ENCODE measurements around the gene TAF1A. TPM values are rescaled to one million over a fixed set of nuclear protein-coding genes. Genes with fewer than 3 reads are reported as not detected.

Gene TAF1A
- total RNA-seq (ENCODE audit: low replicate concordance) = 4.9 and 6.5 TPM in 2 replicates

DNA sequence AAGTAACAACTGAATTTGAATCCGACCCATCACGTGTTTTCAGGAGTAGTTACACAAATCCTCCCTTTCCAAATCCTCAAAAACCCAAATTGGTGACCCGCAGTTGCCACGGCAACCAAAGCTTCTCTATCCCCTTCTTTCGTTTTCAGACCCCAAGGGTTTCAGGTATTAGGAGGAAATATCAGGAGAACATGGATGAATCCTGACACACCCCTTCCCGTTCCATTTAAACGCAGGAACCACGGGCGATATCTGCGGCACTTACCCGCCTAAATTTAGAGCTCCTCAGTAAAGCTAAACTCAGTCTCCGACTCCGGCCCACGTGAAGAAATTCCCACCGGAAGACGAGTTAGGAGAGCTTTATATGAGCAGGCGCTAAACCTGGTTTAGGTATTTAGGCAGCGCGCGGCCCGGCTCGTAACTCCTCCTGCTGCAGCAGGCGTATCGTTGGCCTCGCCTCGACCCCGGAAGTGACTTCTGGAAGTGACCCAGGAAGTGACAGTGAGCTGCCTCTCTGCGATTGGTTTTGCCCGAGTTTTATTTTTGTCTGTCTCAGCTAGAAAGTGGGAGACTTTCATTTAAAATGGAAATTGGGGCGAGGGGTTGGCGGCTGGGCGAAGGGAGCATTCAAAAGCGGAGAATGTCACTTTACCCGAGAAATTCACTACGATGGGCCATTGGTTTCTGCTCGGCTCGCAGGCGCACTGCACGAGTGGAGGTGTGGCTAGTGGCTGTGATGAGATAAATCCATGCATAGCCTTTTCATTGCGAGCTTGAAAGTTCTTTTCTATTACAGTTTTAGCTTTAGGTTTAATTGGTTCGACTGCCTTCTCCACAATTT lies at the start of gene TAF1A:
Gene TAF1A, minus strand, starts transcription at position 472 of the 841 bp plus-strand sequence.

DNA sequence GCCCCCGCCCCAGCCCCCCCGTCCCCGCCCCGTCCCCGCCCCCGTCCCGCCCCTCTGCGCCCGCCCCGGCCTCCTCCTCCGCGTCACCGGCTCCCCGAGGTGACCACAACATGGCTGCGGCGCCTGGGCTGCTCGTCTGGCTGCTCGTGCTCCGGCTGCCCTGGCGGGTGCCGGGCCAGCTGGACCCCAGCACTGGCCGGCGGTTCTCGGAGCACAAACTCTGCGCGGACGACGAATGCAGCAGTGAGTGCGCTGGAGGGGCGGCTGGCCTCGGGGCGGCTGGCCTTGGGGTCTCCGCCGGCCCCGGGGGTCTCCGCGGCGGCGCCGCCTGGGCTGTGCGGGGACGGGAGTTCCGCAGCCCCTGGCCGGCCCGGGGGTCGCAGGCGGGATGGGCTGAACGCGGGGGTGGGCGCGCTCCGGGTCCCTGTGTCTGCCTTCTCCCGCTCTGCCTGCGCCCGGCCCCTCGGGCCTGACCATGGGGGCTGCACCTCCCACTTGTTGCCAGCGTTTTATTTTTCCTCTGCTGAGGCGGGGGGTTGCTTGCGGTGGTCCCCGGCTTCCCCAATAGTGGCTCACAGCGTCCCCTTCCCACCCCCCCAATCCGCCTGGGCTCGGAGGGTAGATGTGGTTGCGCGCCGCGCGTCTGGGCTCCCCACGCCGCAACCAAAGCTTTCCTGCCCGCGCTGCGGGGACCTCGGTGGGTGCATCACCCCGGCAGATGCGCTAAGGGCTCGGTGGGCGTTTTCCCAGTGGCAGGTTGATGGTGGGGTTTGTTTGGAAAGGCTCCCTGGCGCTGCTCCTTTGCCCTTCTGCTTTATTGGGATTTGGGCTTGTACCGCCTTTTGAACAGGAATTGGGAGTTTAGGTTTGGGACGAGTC lies 28.5 kb upstream of the TAF1A start, which contains the start of gene MIA3:
Gene MIA3, plus strand, starts transcription at position 97 of the 879 bp plus-strand sequence. Its CDS starts 14 bp downstream, at position 111.

GRCh38 chr1:222547944-222548671 lies 41.6 kb downstream of the TAF1A start, which contains the start of gene HHIPL2:
Gene HHIPL2 (minus strand): TSS chr1:222548104. CDS start chr1:222548044, 60 bp downstream.

Other genes with a start within 250 kb of the TAF1A start
- 0.15 and 0.35 TPM in 2 replicates for gene HHIPL2, start 41.8 kb downstream of the TAF1A start, total RNA-seq (ENCODE audit: low replicate concordance)
- 34.4 and 38.8 TPM in 2 replicates for gene MIA3, start 28.2 kb upstream of the TAF1A start, total RNA-seq (ENCODE audit: low replicate concordance)
- 34.1 and 42.8 TPM in 2 replicates for gene AIDA, start 122.6 kb upstream of the TAF1A start, total RNA-seq (ENCODE audit: low replicate concordance)
- 15.7 and 26.5 TPM in 2 replicates for gene BROX, start 122.6 kb upstream of the TAF1A start, total RNA-seq (ENCODE audit: low replicate concordance)
- gene FAM177B, start 147.3 kb upstream of the TAF1A start, total RNA-seq (ENCODE audit: low replicate concordance) = not detected in 2 replicates
- gene DISP1, start 225.1 kb upstream of the TAF1A start, total RNA-seq (ENCODE audit: low replicate concordance) = 2.1 and 5.1 TPM in 2 replicates